ENCODE measurements around the gene XRCC4. TPM values are rescaled to one million over a fixed set of nuclear protein-coding genes. Genes with fewer than 3 reads are reported as not detected.

XRCC4 gene
- total and polyA plus RNA-seq, 2 of the 8 experiments (the other 6 are each of a cell fraction or from before 2014, with no cell fraction given): 3.0 to 8.3 TPM

- TF ChIP-seq SRF (IDR thresholded peaks at IDR 0.05; ENCODE audit: low read depth, low read length) (no peak), CEBPB (IDR thresholded peaks at IDR 0.05; ENCODE audit: low read depth, low read length) (no peak), CTBP2 (IDR thresholded peaks at IDR 0.05; ENCODE audit: borderline replicate concordance, insufficient read depth, insufficient read length, low read length) (no peak), SAP30 (IDR thresholded peaks at IDR 0.05; ENCODE audit: insufficient read depth, insufficient replicate concordance, low read length) (no peak)
Observed at GRCh38 chr5:83313436-83313835, 236.1 kb downstream of the XRCC4 start (continued).
